ENCODE results near the gene NME3. TPM values are rescaled to one million over a fixed set of nuclear protein-coding genes. Genes with fewer than 3 reads are reported as not detected.

NME3 gene
- total RNA-seq, 2 donors from 2014 or later: 68.1 to 165 TPM

GRCh38 chr16:1787322-1788094 lies 16.2 kb upstream of the NME3 start:
- peaks cover 25% of the 10 kb centered on the region for H3K36me3 ChIP-seq
- no peak for ATAC-seq (ENCODE audit: insufficient number of reproducible peaks, low FRiP score, low read depth)
- no peak for DNase-seq (ENCODE audit: low spot score)

DNA sequence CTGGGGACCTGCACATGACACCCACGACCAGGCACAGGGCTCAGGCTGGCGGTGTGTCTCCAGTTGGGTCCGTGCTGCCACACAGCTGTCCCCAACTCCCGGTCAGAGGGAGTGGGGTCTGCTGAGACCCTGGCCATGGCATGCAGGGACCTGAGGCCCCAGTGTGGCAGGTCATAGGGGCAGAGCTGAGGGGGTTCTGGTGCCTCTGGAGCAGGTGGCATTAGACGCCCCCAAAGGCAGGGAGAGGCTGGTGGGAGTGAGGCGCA lies 15.6 kb upstream of the NME3 start:
- Histone ChIP-seq H3K36me3 (peaks cover 25% of the 10 kb centered on the region), H3K4me3 (no peak overlapping the region), H3K27ac (no peak overlapping the region), H3K9me3 (no peaks in the 10 kb centered on the region), H3K4me1 (ENCODE audit: control insufficient read depth in 1 of 2, low read depth in 2 of 2) (peaks cover 6 to 22% of the 10 kb centered on the region in 2 donors), H3K27me3 (replicated peaks; ENCODE audit: insufficient read depth) (no peaks in the 10 kb centered on the region)
- no peak for ATAC-seq (ENCODE audit: insufficient number of reproducible peaks, low FRiP score, low read depth)
- TF ChIP-seq, protein P1, sequence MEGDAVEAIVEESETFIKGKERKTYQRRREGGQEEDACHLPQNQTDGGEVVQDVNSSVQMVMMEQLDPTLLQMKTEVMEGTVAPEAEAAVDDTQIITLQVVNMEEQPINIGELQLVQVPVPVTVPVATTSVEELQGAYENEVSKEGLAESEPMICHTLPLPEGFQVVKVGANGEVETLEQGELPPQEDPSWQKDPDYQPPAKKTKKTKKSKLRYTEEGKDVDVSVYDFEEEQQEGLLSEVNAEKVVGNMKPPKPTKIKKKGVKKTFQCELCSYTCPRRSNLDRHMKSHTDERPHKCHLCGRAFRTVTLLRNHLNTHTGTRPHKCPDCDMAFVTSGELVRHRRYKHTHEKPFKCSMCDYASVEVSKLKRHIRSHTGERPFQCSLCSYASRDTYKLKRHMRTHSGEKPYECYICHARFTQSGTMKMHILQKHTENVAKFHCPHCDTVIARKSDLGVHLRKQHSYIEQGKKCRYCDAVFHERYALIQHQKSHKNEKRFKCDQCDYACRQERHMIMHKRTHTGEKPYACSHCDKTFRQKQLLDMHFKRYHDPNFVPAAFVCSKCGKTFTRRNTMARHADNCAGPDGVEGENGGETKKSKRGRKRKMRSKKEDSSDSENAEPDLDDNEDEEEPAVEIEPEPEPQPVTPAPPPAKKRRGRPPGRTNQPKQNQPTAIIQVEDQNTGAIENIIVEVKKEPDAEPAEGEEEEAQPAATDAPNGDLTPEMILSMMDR (IDR thresholded peaks at IDR 0.05): no peak
- no peak for DNase-seq (ENCODE audit: low spot score)

More at GRCh38 chr16:1787322-1788094, 16.2 kb upstream of the NME3 start:
- Histone ChIP-seq H3K4me1 (ENCODE audit: control insufficient read depth in 1 of 2, low read depth in 2 of 2) (peaks cover 6 to 22% of the 10 kb centered on the region in 2 donors), H3K4me3 (no peak overlapping the region), H3K27ac (no peak overlapping the region), H3K27me3 (replicated peaks; ENCODE audit: insufficient read depth) (no peaks in the 10 kb centered on the region), H3K9me3 (no peaks in the 10 kb centered on the region)
- TF ChIP-seq, protein P1 (IDR thresholded peaks at IDR 0.05): no peak

DNA sequence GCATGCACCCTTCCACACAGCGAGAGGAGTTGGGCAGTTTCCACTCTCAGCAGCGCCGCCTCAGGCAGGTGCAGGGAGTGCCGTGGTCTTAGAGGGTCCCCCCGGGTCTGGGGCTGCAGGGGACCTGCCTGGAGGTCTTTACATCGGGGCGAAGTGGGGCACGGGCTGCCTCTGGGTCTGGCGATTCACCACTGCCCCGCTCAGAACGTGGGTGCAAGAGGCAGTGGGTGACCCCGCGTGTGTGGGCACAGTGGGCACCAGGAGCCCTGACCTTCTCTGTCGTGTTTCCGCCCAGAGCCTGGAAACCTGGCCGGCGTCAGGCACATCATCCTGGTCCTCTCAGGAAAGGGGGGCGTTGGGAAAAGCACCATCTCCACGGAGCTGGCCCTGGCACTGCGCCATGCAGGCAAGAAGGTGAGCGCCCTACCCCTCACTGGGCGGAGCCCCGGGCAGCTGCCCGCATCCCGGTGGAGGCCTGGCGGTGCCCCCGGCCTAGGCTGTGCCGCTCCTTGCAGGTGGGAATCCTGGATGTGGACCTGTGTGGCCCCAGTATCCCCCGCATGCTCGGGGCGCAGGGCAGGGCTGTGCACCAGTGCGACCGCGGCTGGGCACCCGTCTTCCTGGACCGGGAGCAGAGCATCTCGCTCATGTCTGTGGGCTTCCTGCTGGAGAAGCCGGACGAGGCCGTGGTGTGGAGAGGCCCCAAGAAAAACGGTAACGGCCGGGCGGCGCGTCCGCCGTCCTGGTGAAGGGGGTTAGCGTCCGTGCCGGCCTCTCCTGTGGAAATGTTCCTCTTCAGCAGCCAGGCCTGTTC lies 15.1 kb upstream of the NME3 start:
- Histone ChIP-seq H3K36me3 (peaks cover 25% of the 10 kb centered on the region), H3K4me1 (ENCODE audit: control insufficient read depth in 1 of 2, low read depth in 2 of 2) (peaks cover 10 to 27% of the 10 kb centered on the region in 2 donors)
- no peak for DNase-seq (ENCODE audit: low spot score)

DNA sequence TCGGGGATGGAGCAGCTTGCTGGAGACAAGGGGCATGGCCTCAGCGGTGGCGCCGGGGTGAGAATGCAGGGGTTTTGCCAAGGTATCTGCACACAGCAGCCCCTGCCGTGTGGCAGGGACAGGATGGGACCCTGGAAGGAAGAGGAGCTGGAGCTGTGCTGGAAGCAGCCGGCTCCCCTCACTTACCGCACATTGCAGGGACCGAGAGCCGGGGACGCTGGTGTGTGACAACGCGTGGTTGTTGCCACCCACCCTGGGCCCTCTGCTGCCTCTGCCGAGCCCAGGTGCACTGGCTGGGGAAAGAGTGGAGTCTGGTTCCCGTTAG lies 14.5 kb upstream of the NME3 start:
- Histone ChIP-seq H3K27ac (no peak overlapping the region), H3K27me3 (replicated peaks; ENCODE audit: insufficient read depth) (no peaks in the 10 kb centered on the region), H3K36me3 (peaks cover 25% of the 10 kb centered on the region), H3K4me1 (ENCODE audit: control insufficient read depth in 1 of 2, low read depth in 2 of 2) (peaks cover 14 to 34% of the 10 kb centered on the region in 2 donors), H3K4me3 (no peak overlapping the region), H3K9me3 (no peaks in the 10 kb centered on the region)
- no peak for DNase-seq (ENCODE audit: low spot score)
- TF ChIP-seq, protein P1 (IDR thresholded peaks at IDR 0.05): no peak
- ATAC-seq (ENCODE audit: insufficient number of reproducible peaks, low FRiP score, low read depth): no peak

More for the DNA sequence above, 15.1 kb upstream of the NME3 start:
- Histone ChIP-seq H3K27ac (no peak overlapping the region), H3K27me3 (replicated peaks; ENCODE audit: insufficient read depth) (no peaks in the 10 kb centered on the region), H3K9me3 (no peaks in the 10 kb centered on the region), H3K4me3 (no peak overlapping the region)
- ATAC-seq (ENCODE audit: insufficient number of reproducible peaks, low FRiP score, low read depth): no peak
- TF ChIP-seq, protein P1 (IDR thresholded peaks at IDR 0.05): no peak

DNA sequence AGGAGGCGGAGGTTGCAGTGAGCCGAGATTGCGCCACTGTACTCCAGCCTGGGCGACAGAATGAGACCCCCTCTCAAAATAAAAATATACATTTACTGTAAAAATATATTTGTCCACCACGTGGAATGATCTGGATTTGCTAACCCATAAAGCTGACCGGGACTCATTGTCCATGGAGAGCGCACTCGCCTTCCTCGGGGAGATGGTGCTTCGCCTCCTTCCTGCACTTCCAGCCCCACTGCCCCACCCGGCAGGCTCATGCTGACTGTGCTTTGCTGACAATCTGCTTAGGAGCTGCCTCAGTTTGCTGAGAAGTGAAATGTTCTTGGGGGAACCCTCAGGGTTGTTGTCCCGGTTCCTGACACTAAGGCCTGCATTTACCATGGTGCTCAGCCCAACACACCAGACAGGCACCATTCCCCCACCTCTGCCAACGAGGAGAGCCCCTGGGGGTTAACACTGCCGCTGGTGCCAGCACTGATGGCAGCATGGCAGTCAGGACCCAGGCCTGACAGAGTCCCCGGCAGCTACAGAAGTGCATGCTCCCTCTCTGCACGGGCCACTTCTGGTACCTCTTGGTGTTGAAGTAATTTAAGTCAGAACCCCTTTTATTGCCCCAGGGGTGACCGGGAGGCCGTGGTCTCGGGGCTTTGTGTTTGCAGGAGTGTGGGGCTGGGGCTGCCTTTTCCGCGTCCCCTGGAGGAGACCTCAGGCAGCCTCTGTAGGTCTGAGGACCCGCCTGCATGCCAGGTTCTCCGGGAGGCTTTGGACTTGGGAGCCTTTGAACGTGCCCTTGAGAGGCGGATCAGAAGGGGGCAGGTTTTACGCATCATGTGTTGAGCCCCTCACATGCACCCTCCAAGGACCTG lies 13.9 kb upstream of the NME3 start:
- H3K36me3 ChIP-seq: peaks cover 28% of the 10 kb centered on the region
- H3K27ac ChIP-seq: no peak overlapping the region
- ATAC-seq (ENCODE audit: insufficient number of reproducible peaks, low FRiP score, low read depth) (no peak), DNase-seq (ENCODE audit: low spot score) (no peak)
- no peaks in the 10 kb centered on the region for H3K27me3 ChIP-seq (replicated peaks; ENCODE audit: insufficient read depth)
- TF ChIP-seq, protein P1 (IDR thresholded peaks at IDR 0.05): no peak
- H3K4me1 ChIP-seq (ENCODE audit: control insufficient read depth in 1 of 2, low read depth in 2 of 2): peaks cover 14 to 39% of the 10 kb centered on the region in 2 donors
- no peaks in the 10 kb centered on the region for H3K9me3 ChIP-seq
- H3K4me3 ChIP-seq: no peak overlapping the region
